ENCODE data around the gene MSX1.

Gene MSX1

GRCh38 chr4:4857809-4858508 lies 1.5 kb upstream of the MSX1 start:
- DNase-seq (ENCODE audit: low read depth in 3 of 3): no peak

- no peak for DNase-seq (ENCODE audit: low read depth in 3 of 3)
Observed at GRCh38 chr4:4858527-4859324, 739 bp upstream of the MSX1 start.

- DNase-seq (ENCODE audit: low read depth in 3 of 3): no peak
Observed at GRCh38 chr4:4859799-4860599, 534 bp downstream of the MSX1 start.

GRCh38 chr4:4860600-4861389 lies 1.3 kb downstream of the MSX1 start:
- DNase-seq (ENCODE audit: low read depth in 3 of 3): no peak

GRCh38 chr4:4861390-4862018 lies 2.0 kb downstream of the MSX1 start:
- DNase-seq (ENCODE audit: low read depth in 3 of 3): no peak

- DNase-seq (ENCODE audit: low read depth in 3 of 3): no peak
Observed at GRCh38 chr4:4862071-4862551, 2.6 kb downstream of the MSX1 start.

GRCh38 chr4:4862665-4863482 lies 3.4 kb downstream of the MSX1 start:
- no peak for DNase-seq (ENCODE audit: low read depth in 3 of 3)

GRCh38 chr4:4864443-4864939 lies 5.0 kb downstream of the MSX1 start:
- DNase-seq (ENCODE audit: low read depth in 3 of 3): no peak

DNA sequence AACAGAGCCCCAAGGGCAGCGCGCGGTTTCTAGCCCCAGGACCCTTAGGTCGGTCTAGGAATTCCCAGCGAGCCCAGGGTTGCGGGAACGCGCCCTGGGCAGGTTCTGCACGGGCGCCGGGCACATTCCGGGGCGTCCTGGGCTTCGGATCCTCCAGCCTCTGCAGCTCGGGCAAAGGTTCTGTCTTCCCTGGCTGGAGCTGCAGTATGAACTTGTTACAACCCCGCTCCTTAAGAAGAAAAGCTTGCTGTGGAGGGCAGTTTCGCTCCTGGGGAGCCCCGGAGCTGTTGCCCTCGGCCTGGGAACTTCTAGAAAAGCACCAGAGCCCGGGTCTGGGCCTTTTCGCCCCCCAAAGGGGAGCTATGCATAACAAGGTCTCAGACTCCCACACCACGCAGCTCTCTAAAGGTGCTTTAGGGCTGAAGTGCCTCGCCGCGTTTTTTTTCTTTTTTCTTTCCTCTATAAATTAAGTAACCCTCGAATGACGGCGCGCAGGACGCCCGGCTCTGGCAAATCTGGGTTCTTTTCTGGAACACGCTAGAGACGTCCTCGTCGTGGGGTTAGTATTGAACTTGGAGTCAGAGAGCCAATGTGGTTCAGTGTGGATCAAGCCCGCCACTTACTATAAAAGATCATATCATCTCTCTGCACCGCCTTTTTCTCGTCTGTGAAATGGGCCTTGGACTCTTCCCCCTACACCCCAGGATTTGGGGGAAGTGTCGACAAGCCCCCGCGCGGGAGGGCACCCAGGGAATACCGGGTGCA lies 5.7 kb downstream of the MSX1 start:
- DNase-seq (ENCODE audit: low read depth in 3 of 3): no peak

- DNase-seq (ENCODE audit: low read depth in 3 of 3): no peak
Observed at GRCh38 chr4:4865705-4866123, 6.2 kb downstream of the MSX1 start.

GRCh38 chr4:4866124-4866865 lies 6.8 kb downstream of the MSX1 start:
- no peak for DNase-seq (ENCODE audit: low read depth in 3 of 3)

GRCh38 chr4:4866866-4867374 lies 7.5 kb downstream of the MSX1 start:
- DNase-seq (ENCODE audit: low read depth in 3 of 3): no peak

- DNase-seq (ENCODE audit: low read depth in 3 of 3): no peak
Observed at GRCh38 chr4:4867375-4868039, 8.0 kb downstream of the MSX1 start.

DNA sequence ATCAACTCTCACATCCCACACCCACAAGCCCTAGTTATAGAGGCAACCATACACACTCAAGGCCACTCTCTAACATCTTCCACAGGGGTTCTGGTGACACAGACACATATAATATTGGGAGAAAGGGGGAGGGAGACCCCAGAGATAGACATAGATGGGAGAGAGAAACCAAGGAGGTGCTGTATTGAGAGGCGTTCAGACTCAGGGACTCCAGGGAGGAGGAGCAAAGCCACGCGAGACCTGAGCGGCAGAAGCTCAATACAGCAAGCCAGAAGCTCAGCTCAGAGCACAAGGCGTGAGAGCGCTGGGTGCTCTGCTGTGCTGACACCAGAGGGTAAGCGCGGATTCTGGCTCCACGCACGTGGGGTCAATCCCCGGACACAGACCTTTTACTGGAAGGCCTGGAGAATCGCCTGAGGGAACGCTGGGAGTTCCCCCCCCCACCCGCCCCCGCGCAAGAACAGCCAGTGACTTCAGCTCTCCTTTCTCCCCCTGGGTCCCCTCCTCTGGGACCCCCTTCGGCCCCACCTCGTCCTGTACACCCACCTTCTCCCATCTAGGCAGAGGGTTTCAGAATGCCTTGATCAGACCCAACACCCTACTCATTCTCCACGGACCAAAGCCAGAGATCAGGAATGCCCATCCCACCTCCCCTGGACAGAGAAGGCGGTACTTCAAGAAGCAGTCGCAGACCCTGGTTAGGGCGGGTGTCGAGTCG lies 8.7 kb downstream of the MSX1 start:
- no peak for DNase-seq (ENCODE audit: low read depth in 3 of 3)

- no peak for DNase-seq (ENCODE audit: low read depth in 3 of 3)
Observed at GRCh38 chr4:4868758-4869723, 9.6 kb downstream of the MSX1 start.
